Inflammatory macrophage (primary cell): ENCODE results near the gene QSOX1.

Source experiments
- DNase-seq, 2 donors: peaks; one replicate each; pipeline ENCODE4 v3.0.0-alpha.2; 2020 to 2022

Gene QSOX1

GRCh38 chr1:180252638-180253536, 98.2 kb downstream of the QSOX1 start:
- peak; percentile 85 to 87 for DNase-seq
